HT-29 (cell line): Measurements from ENCODE around the gene CORO2B. TPM values are rescaled to one million over a fixed set of nuclear protein-coding genes. Genes with fewer than 3 reads are reported as not detected.

Experiments used
- DNase-seq: peaks from one replicate; pipeline ENCODE4 v3.0.0-alpha.2; 2015; ENCODE audit warnings: low spot score
- total RNA-seq: library from RNA; depleted of rRNA; stranded (reverse); fragments of >200 nt; shearing (Covaris generic); gene quantifications from 2 replicates; pipeline ENCODE4 v1.2.3, GENCODE V29; 2014

Gene CORO2B
- total RNA-seq, 1 experiment from 2014 or later, result not detected

- DNase-seq, result no peak
Measured at GRCh38 chr15:68589783-68590710, 11.3 kb downstream of the CORO2B start.

DNA sequence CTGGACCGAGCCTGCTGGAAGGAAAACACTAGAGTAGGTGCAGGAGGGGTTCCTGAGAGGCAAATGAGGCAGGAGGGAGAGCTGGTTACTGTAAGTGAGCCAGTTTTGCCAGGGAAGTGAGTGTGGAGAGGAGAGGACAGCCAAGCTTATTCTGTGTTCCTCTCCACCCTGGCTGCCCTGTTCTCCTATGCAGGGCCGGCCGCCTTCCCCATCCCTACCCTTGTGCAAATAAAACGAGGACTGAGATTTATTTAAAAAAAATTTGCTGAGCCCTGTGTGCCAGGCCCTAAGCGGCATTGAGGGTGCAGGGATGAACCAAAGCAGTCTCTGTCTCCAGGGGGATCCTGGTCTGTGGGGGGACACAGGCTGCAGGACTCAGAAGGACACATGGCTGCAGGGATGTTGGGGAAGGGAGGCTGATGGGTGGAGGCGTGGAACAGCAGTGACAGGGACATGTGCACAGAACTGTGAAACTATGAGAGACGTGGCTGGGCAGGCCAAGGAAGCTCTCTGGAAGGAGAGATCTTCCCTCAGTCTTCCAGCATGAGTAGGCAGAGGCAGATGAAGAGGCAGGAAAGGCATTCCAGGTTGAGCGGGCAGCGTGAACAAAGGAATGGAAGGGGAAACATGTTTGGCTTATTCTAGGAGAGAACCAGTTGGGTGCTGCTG lies 12.1 kb downstream of the CORO2B start:
- DNase-seq, result no peak

DNA sequence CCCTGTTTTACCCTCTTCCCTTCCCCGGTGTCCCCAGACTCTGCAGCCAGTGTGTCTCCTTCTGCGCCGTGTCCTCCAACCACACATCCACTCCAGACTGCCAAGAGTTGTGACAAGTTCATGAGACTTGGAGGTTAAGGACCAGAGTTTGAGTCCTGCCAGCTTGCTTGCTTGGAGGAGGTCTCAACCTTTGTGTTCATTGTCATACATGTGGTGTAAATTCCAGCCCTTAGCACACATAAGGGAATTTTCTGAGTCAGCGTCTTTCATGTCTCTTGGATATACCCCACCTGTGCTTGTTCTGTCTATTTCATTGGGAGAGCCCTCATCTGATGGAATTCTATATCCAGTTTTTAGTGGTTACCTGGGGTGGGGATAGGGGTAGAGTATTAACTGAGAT lies 13.3 kb downstream of the CORO2B start:
- no peak for DNase-seq

GRCh38 chr15:68592544-68592943 lies 13.8 kb downstream of the CORO2B start:
- no peak for DNase-seq

DNA sequence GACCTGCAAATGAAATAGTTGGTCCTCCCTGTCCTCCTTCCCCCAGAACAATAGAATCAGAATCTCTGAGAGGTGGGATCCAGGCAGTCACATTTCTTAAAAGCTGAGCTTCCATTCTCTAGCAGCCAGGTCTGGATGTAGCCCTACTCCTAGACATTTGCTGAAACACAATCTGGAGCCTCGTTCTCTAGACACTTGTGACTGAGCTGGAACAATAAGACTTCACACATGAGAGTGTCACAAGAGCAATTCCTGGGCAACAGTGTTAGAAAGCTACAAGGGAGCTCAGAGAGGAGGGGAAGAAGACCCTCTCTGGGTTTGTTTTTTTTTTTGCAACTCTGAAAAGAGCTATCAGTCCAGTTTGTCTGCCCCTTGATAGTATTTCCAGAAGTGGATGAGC lies 14.5 kb downstream of the CORO2B start:
- no peak for DNase-seq

DNA sequence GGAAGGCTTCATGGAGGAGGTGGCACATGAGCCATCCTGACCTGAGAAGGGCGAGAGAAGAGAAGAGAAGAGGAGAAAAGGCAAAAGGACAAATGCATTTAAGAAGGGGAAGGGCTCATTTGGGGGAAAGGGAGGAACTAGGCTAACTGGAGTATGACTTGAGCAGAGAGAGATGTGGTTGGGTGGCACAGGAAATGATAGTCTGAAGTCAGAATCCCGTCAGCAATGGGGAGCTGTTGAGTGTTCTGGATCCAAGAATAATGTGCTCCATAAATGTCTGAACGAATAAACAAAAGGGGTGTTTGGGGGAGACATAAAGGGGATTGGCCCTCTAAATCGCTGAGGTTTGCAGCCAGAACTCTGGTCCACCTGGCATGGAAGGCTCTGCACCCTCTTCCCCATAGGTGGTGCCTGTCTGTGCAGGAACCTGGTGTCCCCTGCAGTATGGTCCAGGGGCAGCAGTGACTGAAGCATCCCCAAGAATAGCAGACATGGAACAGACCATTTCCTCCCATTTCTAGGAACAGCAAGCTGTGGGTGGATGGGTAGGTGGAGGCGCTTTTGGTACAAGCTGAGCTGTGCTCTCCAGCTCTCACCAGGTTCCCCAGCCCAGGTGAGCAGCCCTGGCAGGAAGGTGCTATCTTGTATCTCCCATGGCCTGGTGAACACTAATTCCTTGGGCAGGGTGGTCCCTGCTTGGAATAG lies 15.2 kb downstream of the CORO2B start:
- no peak for DNase-seq

- DNase-seq, result no peak
Measured at GRCh38 chr15:68594533-68595259, 15.9 kb downstream of the CORO2B start.

- no peak for DNase-seq
Measured at GRCh38 chr15:68595260-68595564, 16.4 kb downstream of the CORO2B start.

DNA sequence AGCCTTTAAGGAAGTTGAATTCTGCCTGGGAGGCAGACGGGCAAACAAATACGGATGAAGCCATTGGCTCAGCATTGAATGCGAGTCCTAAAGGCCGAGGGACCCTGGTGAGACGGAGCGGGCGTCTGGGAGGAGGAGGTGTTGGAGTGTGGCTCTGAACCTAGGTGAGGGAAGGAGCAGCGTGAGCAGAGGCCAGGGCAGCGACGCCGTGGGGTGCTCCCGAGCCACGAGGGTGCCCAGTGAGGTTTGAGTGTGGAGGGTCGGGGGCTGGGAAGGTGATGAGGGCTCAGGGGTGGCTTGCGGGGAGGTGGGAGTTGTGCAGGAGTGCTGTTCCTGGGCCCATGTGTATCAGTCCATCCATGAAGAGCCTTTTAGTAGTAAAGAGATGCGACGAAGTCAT lies 17.0 kb downstream of the CORO2B start:
- no peak for DNase-seq

GRCh38 chr15:68596691-68597090 lies 17.9 kb downstream of the CORO2B start:
- DNase-seq, result no peak

GRCh38 chr15:68597581-68597980 lies 18.8 kb downstream of the CORO2B start:
- no peak for DNase-seq

GRCh38 chr15:68598171-68599152 lies 19.7 kb downstream of the CORO2B start:
- DNase-seq, result no peak

- no peak for DNase-seq
Measured at GRCh38 chr15:68599153-68599545, 20.4 kb downstream of the CORO2B start.

DNA sequence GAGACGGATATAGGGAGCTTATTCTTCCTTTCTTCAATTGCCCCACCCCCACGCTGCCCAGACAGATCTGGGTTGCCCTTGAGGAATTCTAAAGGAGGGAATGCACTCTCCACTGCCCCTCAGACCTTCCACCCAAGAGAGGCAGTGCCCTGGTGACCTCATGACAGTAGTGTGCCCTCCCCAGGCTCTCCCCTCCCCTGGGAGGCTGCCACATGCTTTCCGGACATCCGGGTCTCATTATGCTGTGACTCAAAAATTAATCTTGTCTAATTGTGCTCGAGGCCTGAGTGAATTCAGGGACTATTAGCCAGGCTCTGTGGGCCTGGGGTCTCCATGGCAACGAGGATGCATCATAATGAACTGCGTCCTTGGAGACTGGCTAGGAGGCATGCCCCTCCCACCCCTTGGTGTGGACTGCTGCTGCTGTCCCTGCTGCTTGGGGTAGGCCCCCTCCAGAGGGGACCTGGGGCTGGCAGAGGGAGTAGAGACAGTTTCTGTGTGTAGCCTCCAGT lies 20.8 kb downstream of the CORO2B start:
- no peak for DNase-seq

- DNase-seq, result no peak
Measured at GRCh38 chr15:68601206-68602197, 22.7 kb downstream of the CORO2B start.

- DNase-seq, result no peak
Measured at GRCh38 chr15:68602459-68603215, 23.8 kb downstream of the CORO2B start.

DNA sequence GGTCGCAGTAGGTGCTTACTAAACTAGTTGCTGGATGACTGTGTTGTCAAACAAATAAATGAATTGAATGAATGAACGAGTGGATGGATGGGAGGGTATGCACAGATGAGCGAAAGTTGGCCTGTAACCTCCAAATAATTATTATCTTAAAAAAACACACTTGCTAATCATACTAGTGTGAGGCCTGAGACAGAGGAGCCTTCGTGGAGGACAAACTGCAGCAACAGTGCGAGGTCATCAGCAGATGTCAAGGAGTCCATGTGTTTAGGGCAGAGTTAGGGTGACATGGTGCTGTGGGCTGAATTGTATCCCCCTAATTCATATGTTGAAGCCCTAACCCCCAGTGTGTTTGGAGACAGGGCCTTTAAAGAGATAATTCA lies 24.4 kb downstream of the CORO2B start:
- DNase-seq, result no peak

DNA sequence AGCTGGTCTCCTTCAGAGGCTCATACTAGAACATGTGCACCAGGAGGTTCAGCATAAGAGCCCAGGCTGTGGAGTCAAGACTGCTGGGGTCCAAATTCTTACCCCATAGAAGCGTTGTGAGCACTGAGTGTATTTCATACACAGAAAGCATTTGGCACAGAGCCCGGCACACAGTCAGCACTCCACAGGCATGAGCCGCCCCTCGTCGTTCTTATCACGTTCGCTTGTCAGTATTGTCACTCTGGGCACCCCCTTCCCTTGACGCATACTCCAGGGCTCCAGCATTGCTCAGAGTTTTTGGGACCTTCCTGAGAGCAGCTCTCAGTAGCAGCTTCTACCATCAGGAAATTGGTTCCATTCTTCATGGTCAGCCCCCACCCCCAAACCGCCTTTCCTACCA lies 25.2 kb downstream of the CORO2B start:
- no peak for DNase-seq
